ENCODE results near the gene CHCHD6. TPM values are rescaled to one million over a fixed set of nuclear protein-coding genes. Genes with fewer than 3 reads are reported as not detected.

The CHCHD6 gene
- total and polyA plus RNA-seq, 2 experiments from 2014 or later, result 15.8 to 21.4 TPM

GRCh38 chr3:126937533-126937932, 233.5 kb downstream of the CHCHD6 start:
- Histone ChIP-seq H3K4me2 (ENCODE audit: unreplicated experiment) (no peak overlapping the region), H3K36me3 (ENCODE audit: low read depth) (no peaks in the 10 kb centered on the region), H3K27me3 (replicated peaks; ENCODE audit: insufficient read depth) (no peaks in the 10 kb centered on the region), H3K9ac (no peak overlapping the region), H4K20me1 (ENCODE audit: insufficient read depth) (no peaks in the 10 kb centered on the region), H3F3A (ENCODE audit: insufficient read depth) (no peaks in the 10 kb centered on the region; the same call in 1 of the 2 replicates), H3K9me2 (ENCODE audit: insufficient read depth) (no peaks in the 10 kb centered on the region), H3K9me3 (ENCODE audit: low read depth) (no peaks in the 10 kb centered on the region), H3K27ac (no peak overlapping the region), H3K4me1 (ENCODE audit: insufficient read depth) (peaks cover 8% of the 10 kb centered on the region), H3K79me2 (ENCODE audit: insufficient read depth) (no peaks in the 10 kb centered on the region), H2AFZ (no peak overlapping the region), H3K4me3 (no peak overlapping the region)
- no peak for DNase-seq
- in situ Hi-C loops (cut with MboI), result no loop called here
- TF ChIP-seq EZH2phosphoT487 (IDR thresholded peaks at IDR 0.05; ENCODE audit: insufficient read depth, low read depth), result no peak
- TF ChIP-seq EZH2 (IDR thresholded peaks at IDR 0.05; ENCODE audit: insufficient read depth, poor library complexity, severe bottlenecking), result no peak
- WGBS, 2 experiments (ENCODE audit: low coverage in 1 of 2, low lambda C conversion rate in 2 of 2, missing lambda C conversion rate in 2 of 2), result 95 to 100% methylated on average over 2 of the region's 2 CpGs

- no peaks in the 10 kb centered on the region; the same call in 1 of the 2 replicates for H3F3A ChIP-seq (ENCODE audit: insufficient read depth)
- in situ Hi-C loops (cut with MboI), result no loop called here
- 91 to 93% methylated on average over 7 of the region's 7 CpGs for WGBS, 2 experiments (ENCODE audit: low coverage in 1 of 2, low lambda C conversion rate in 2 of 2, missing lambda C conversion rate in 2 of 2)
- H3K27me3 ChIP-seq (replicated peaks; ENCODE audit: insufficient read depth), result no peaks in the 10 kb centered on the region
- H3K4me2 ChIP-seq (ENCODE audit: unreplicated experiment), result no peak overlapping the region
- H3K4me1 ChIP-seq (ENCODE audit: insufficient read depth), result peaks cover 8% of the 10 kb centered on the region
- H4K20me1 ChIP-seq (ENCODE audit: insufficient read depth), result no peaks in the 10 kb centered on the region
- no peak overlapping the region for H3K27ac ChIP-seq
- no peak for DNase-seq
- no peaks in the 10 kb centered on the region for H3K36me3 ChIP-seq (ENCODE audit: low read depth)
- H2AFZ ChIP-seq, result no peak overlapping the region
- H3K9me3 ChIP-seq (ENCODE audit: low read depth), result no peaks in the 10 kb centered on the region
- H3K4me3 ChIP-seq, result no peak overlapping the region
- H3K79me2 ChIP-seq (ENCODE audit: insufficient read depth), result no peaks in the 10 kb centered on the region
- no peak overlapping the region for H3K9ac ChIP-seq
- TF ChIP-seq EZH2 (IDR thresholded peaks at IDR 0.05; ENCODE audit: insufficient read depth, poor library complexity, severe bottlenecking) (no peak), EZH2phosphoT487 (IDR thresholded peaks at IDR 0.05; ENCODE audit: insufficient read depth, low read depth) (no peak)
- no peaks in the 10 kb centered on the region for H3K9me2 ChIP-seq (ENCODE audit: insufficient read depth)
Observed at GRCh38 chr3:126937973-126938372, 233.9 kb downstream of the CHCHD6 start.

GRCh38 chr3:126938520-126939337, 234.7 kb downstream of the CHCHD6 start:
- TF ChIP-seq EZH2phosphoT487 (IDR thresholded peaks at IDR 0.05; ENCODE audit: insufficient read depth, low read depth) (no peak), EZH2 (IDR thresholded peaks at IDR 0.05; ENCODE audit: insufficient read depth, poor library complexity, severe bottlenecking) (no peak)
- no peaks in the 10 kb centered on the region for H3K79me2 ChIP-seq (ENCODE audit: insufficient read depth)
- no peaks in the 10 kb centered on the region for H3K9me3 ChIP-seq (ENCODE audit: low read depth)
- WGBS, 2 experiments (ENCODE audit: low coverage in 1 of 2, low lambda C conversion rate in 2 of 2, missing lambda C conversion rate in 2 of 2), result 66 to 69% methylated on average over 8 of the region's 8 CpGs
- no peak overlapping the region for H3K4me3 ChIP-seq
- in situ Hi-C loops (cut with MboI), result no loop called here
- no peaks in the 10 kb centered on the region for H3K27me3 ChIP-seq (replicated peaks; ENCODE audit: insufficient read depth)
- no peaks in the 10 kb centered on the region; the same call in 1 of the 2 replicates for H3F3A ChIP-seq (ENCODE audit: insufficient read depth)
- H3K9ac ChIP-seq, result no peak overlapping the region
- no peak overlapping the region for H3K4me2 ChIP-seq (ENCODE audit: unreplicated experiment)
- DNase-seq, result no peak
- no peak overlapping the region for H3K27ac ChIP-seq
- no peaks in the 10 kb centered on the region for H3K9me2 ChIP-seq (ENCODE audit: insufficient read depth)
- peaks cover 6% of the 10 kb centered on the region for H3K4me1 ChIP-seq (ENCODE audit: insufficient read depth)
- H2AFZ ChIP-seq, result no peak overlapping the region
- no peaks in the 10 kb centered on the region for H3K36me3 ChIP-seq (ENCODE audit: low read depth)
- no peaks in the 10 kb centered on the region for H4K20me1 ChIP-seq (ENCODE audit: insufficient read depth)

DNA sequence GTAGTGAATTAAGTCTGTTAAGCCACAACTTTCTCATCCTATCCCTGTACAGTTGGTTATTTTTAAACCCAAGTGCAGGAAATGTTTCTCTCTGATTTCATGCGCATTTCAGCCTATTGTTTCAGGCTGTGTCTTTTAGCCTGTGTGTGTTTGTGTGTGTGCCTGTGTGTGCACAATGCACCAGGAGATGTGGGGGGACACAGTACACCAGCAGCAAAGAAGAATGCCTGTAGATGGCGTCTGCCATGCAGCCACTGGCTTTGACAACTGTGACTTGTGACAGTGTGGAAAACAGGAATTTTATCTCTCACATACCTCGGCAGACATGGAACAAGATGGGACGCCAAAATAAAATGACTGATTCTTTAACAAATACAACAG, 235.3 kb downstream of the CHCHD6 start:
- in situ Hi-C loops (cut with MboI), result no loop called here
- Histone ChIP-seq H3K9ac (no peak overlapping the region), H3K4me2 (ENCODE audit: unreplicated experiment) (no peak overlapping the region), H3K4me3 (no peak overlapping the region), H3K4me1 (ENCODE audit: insufficient read depth) (no peaks in the 10 kb centered on the region; the same call in 1 of the 2 replicates), H3K9me2 (ENCODE audit: insufficient read depth) (no peaks in the 10 kb centered on the region), H3K27me3 (replicated peaks; ENCODE audit: insufficient read depth) (no peaks in the 10 kb centered on the region), H3K27ac (no peak overlapping the region), H3K9me3 (ENCODE audit: low read depth) (no peaks in the 10 kb centered on the region), H4K20me1 (ENCODE audit: insufficient read depth) (no peaks in the 10 kb centered on the region), H3F3A (ENCODE audit: insufficient read depth) (no peaks in the 10 kb centered on the region), H2AFZ (no peak overlapping the region), H3K36me3 (ENCODE audit: low read depth) (no peaks in the 10 kb centered on the region), H3K79me2 (ENCODE audit: insufficient read depth) (no peaks in the 10 kb centered on the region)
- TF ChIP-seq EZH2phosphoT487 (IDR thresholded peaks at IDR 0.05; ENCODE audit: insufficient read depth, low read depth), result no peak
- TF ChIP-seq EZH2 (IDR thresholded peaks at IDR 0.05; ENCODE audit: insufficient read depth, poor library complexity, severe bottlenecking), result no peak
- DNase-seq, result no peak
- 96 to 99% methylated on average over 4 of the region's 4 CpGs for WGBS, 2 experiments (ENCODE audit: low coverage in 1 of 2, low lambda C conversion rate in 2 of 2, missing lambda C conversion rate in 2 of 2)
